ENCODE measurements around the gene NACC2.

- no peak for TF ChIP-seq CTCF (IDR thresholded peaks at IDR 0.05)
- no peak for TF ChIP-seq EZH2 (IDR thresholded peaks at IDR 0.05; ENCODE audit: borderline replicate concordance, insufficient read depth, low read depth, low read length, poor library complexity, severe bottlenecking)
Observed at GRCh38 chr9:136107953-136108647, 13.0 kb upstream of the NACC2 start.
